SK-N-SH treated with all-trans-retinoic acid at 6 μM for 48 hours (cell line): ENCODE data around the gene THADA.

ENCODE experiments used
- ARNTL ChIP-seq: fragments of 450-650 bp; formaldehyde crosslinking; IDR thresholded peaks from 2 replicates; pipeline ENCODE4 v1.5.0; 2020; ENCODE audit warnings: low read depth, mild to moderate bottlenecking, moderate library complexity, borderline replicate concordance
- CREB5 ChIP-seq: fragments of 250-450 bp; sonication (Bioruptor Pico); IDR thresholded peaks from 2 replicates; pipeline ENCODE4 v1.5.1; 2020; ENCODE audit warnings: low read depth, mild to moderate bottlenecking, moderate library complexity
- GLIS3 ChIP-seq: fragments of 250-450 bp; sonication (Bioruptor Pico); IDR thresholded peaks from 2 replicates; pipeline ENCODE4 v1.5.0; 2020; ENCODE audit warnings: mild to moderate bottlenecking, moderate library complexity
- OSR1 ChIP-seq: fragments of 250-450 bp; sonication (Bioruptor Pico); IDR thresholded peaks from 2 replicates; pipeline ENCODE4 v1.8.0; 2022; ENCODE audit warnings: moderate library complexity, mild to moderate bottlenecking, inconsistent platforms
- PATZ1 ChIP-seq: fragments of 250-450 bp; sonication (Bioruptor Pico); IDR thresholded peaks from 2 replicates; pipeline ENCODE4 v1.8.0; 2020; ENCODE audit warnings: mild to moderate bottlenecking, moderate library complexity, borderline replicate concordance
- RARB ChIP-seq: fragments of 250-450 bp; sonication (Bioruptor Pico); IDR thresholded peaks from 2 replicates; pipeline ENCODE4 v1.8.0; 2021; ENCODE audit warnings: mild to moderate bottlenecking, moderate library complexity
- TCF4 ChIP-seq: fragments of 250-450 bp; sonication (Bioruptor Pico); IDR thresholded peaks from 2 replicates; pipeline ENCODE4 v1.8.0; 2021; ENCODE audit warnings: mild to moderate bottlenecking, moderate library complexity, borderline replicate concordance
- TSHZ2 ChIP-seq: fragments of 250-450 bp; sonication (Bioruptor Pico); IDR thresholded peaks from 2 replicates; pipeline ENCODE4 v1.5.0; 2020; ENCODE audit warnings: mild to moderate bottlenecking, moderate library complexity
- ZC3H10 ChIP-seq: fragments of 250-450 bp; sonication (Bioruptor Pico); IDR thresholded peaks from 2 replicates; pipeline ENCODE4 v1.5.1; 2021; ENCODE audit warnings: mild to moderate bottlenecking, moderate library complexity
- ZFP30 ChIP-seq: fragments of 450-650 bp; formaldehyde crosslinking; IDR thresholded peaks from 2 replicates; pipeline ENCODE4 v1.5.0; 2022; ENCODE audit warnings: mild to moderate bottlenecking, moderate library complexity
- ZNF70 ChIP-seq: fragments of 450-650 bp; formaldehyde crosslinking; IDR thresholded peaks from 2 replicates; pipeline ENCODE4 v1.5.0; 2020; ENCODE audit warnings: mild to moderate bottlenecking, moderate library complexity
- ZNF8 ChIP-seq: fragments of 450-650 bp; formaldehyde crosslinking; IDR thresholded peaks from 2 replicates; pipeline ENCODE4 v1.5.0; 2020; ENCODE audit warnings: mild to moderate bottlenecking, moderate library complexity

- TF ChIP-seq ARNTL (CRISPR knock-in tag) (no peak), ZFP30 (no peak), OSR1 (no peak), ZC3H10 (CRISPR knock-in tag) (no peak), ZNF8 (CRISPR knock-in tag) (no peak), TSHZ2 (CRISPR knock-in tag) (no peak), PATZ1 (no peak), RARB (CRISPR knock-in tag) (no peak), CREB5 (CRISPR knock-in tag) (no peak), ZNF70 (CRISPR knock-in tag) (no peak), TCF4 (CRISPR knock-in tag) (no peak), GLIS3 (CRISPR knock-in tag) (no peak)
Measured at GRCh38 chr2:43318791-43319190, 277.0 kb downstream of the THADA start.
